PC-3 (cell line): ENCODE results near the gene TRNP1. TPM values are rescaled to one million over a fixed set of nuclear protein-coding genes. Genes with fewer than 3 reads are reported as not detected.

Experiments
- ATAC-seq: fragments of 200-7000 bp; cut with Tn5 transposase; 2 replicates; pipeline ENCODE4 v1.9.1; 2020; ENCODE audit warnings: mild to moderate bottlenecking, moderate library complexity
- BruUV-seq: library from RNA; stranded (reverse); fragments of 400-500 nt; replicated peaks from 2 replicates; lab custom pipeline; 2021; lab: Mats Ljungman, UMichigan
- CTCF ChIA-PET: fragments of 300-600 bp; sonication (Branson Sonifier 250); formaldehyde crosslinking; loops from one replicate; lab custom pipeline; 2022; ENCODE audit warnings: antibody characterized with exemption; lab: Charles Lee
- POLR2A ChIA-PET: fragments of 300-600 bp; sonication (Branson Sonifier 250); formaldehyde crosslinking; loops from one replicate; lab custom pipeline; 2022; ENCODE audit warnings: antibody characterized with exemption; ENCODE audit not compliant: unreplicated experiment; lab: Charles Lee
- DNase-seq: peaks from one replicate; pipeline ENCODE4 v3.0.0-alpha.2; 2015
- H2AFZ ChIP-seq: fragments of 300-600 bp; sonication (generic); 2 replicates; pipeline ENCODE4 v1.6.0; 2016; ENCODE audit warnings: antibody characterized with exemption, low read length
- H3F3A ChIP-seq: fragments of 300-600 bp; sonication (generic); one replicate; pipeline ENCODE4 v1.6.0; 2017; ENCODE audit warnings: antibody characterized with exemption, low read length, control low read depth, mild to moderate bottlenecking; ENCODE audit not compliant: unreplicated experiment
- H3K27ac ChIP-seq: fragments of 300-600 bp; sonication (generic); 2 replicates; pipeline ENCODE4 v1.5.1; 2016; ENCODE audit warnings: mild to moderate bottlenecking, low read length
- H3K27me3 ChIP-seq: fragments of 300-600 bp; sonication (generic); 2 replicates; pipeline ENCODE4 v1.6.1; 2016; ENCODE audit warnings: low read length, mixed read lengths
- H3K36me3 ChIP-seq: fragments of 300-600 bp; sonication (generic); 2 replicates; pipeline ENCODE4 v1.6.1; 2016; ENCODE audit warnings: low read depth, mixed run types, low read length, mixed read lengths
- H3K4me1 ChIP-seq: fragments of 300-600 bp; sonication (generic); 2 replicates; pipeline ENCODE4 v1.5.1; 2016; ENCODE audit warnings: low read length; ENCODE audit not compliant: insufficient read depth
- H3K4me2 ChIP-seq: fragments of 300-600 bp; sonication (generic); 2 replicates; pipeline ENCODE4 v1.6.0; 2016; ENCODE audit warnings: low read length
- H3K4me3 ChIP-seq: fragments of 300-600 bp; sonication (generic); 2 replicates; pipeline ENCODE4 v1.5.1; 2016; ENCODE audit warnings: mild to moderate bottlenecking, low read length, mixed read lengths
- H3K79me2 ChIP-seq: fragments of 300-600 bp; sonication (generic); 2 replicates; pipeline ENCODE4 v1.6.1; 2017; ENCODE audit warnings: low read length, mixed read lengths
- H3K9ac ChIP-seq: fragments of 300-600 bp; sonication (generic); 2 replicates; pipeline ENCODE4 v1.6.0; 2016; ENCODE audit warnings: mild to moderate bottlenecking, low read length
- H3K9me2 ChIP-seq: fragments of 300-600 bp; sonication (generic); replicated peaks from 2 replicates; pipeline ENCODE4 v1.6.1; 2016; ENCODE audit warnings: mixed run types, low read length, mixed read lengths
- H3K9me3 ChIP-seq: fragments of 300-600 bp; sonication (generic); 2 replicates; pipeline ENCODE4 v1.6.1; 2016; ENCODE audit warnings: low read length, mixed read lengths
- H4K20me1 ChIP-seq: fragments of 300-600 bp; sonication (generic); 2 replicates; pipeline ENCODE4 v1.6.1; 2016; ENCODE audit warnings: low read length, mixed read lengths
- CTCF ChIP-seq: fragments of 300-600 bp; sonication (generic); conservative IDR thresholded peaks from 2 replicates; pipeline ENCODE4 v1.5.1; 2017; ENCODE audit warnings: antibody characterized with exemption, low read depth, mild to moderate bottlenecking, low read length
- EZH2 ChIP-seq: fragments of 300-600 bp; sonication (generic); IDR thresholded peaks from one replicate; pipeline ENCODE4 v1.6.1; 2017; ENCODE audit warnings: antibody characterized with exemption, mild to moderate bottlenecking, low read length; ENCODE audit not compliant: unreplicated experiment
- EZH2phosphoT487 ChIP-seq: fragments of 300-600 bp; sonication (generic); IDR thresholded peaks from 2 replicates; pipeline ENCODE4 v1.6.1; 2018; ENCODE audit warnings: mild to moderate bottlenecking, antibody characterized with exemption, low read length, borderline replicate concordance
- intact Hi-C: fragments of 100-400 bp; cut with micrococcal nuclease; formaldehyde crosslinking; loops from 2 replicates; pipeline ENCODE4 v1.9.0; 2023
- total RNA-seq: library from RNA; depleted of rRNA; stranded (reverse); fragments of >200 nt; gene quantifications from 2 replicates; pipeline ENCODE4 v1.2.3, GENCODE V29; 2014; rRNA removed

Gene TRNP1
- total RNA-seq, 1 experiment from 2014 or later = 108 TPM

GRCh38 chr1:27049100-27049499 is 55.6 kb downstream of the TRNP1 start:
- Histone ChIP-seq H3K9me3 (no peaks in the 10 kb centered on the region), H3F3A (no peaks in the 10 kb centered on the region), H2AFZ (no peak overlapping the region), H3K79me2 (no peaks in the 10 kb centered on the region), H3K4me2 (no peak overlapping the region), H3K27me3 (no peaks in the 10 kb centered on the region), H3K4me3 (no peak overlapping the region), H3K36me3 (no peaks in the 10 kb centered on the region), H3K4me1 (peaks cover 4% of the 10 kb centered on the region; the same call in 1 of the 2 replicates), H3K9me2 (no peaks in the 10 kb centered on the region), H3K9ac (no peak overlapping the region), H4K20me1 (no peaks in the 10 kb centered on the region), H3K27ac (no peak overlapping the region)
- ATAC-seq (no peak), DNase-seq (no peak)
- BruUV-seq = no TSS peak
- TF ChIP-seq EZH2 (no peak), CTCF (no peak), EZH2phosphoT487 (no peak)
- intact Hi-C loops = no loop called here
- CTCF ChIA-PET = no interaction called here
- POLR2A ChIA-PET = no interaction called here

- no peak for ATAC-seq
- Histone ChIP-seq H3K9me3 (no peaks in the 10 kb centered on the region), H3K27ac (no peak overlapping the region), H3K9ac (no peak overlapping the region), H3K9me2 (no peaks in the 10 kb centered on the region), H2AFZ (no peak overlapping the region), H3K27me3 (no peaks in the 10 kb centered on the region), H3K4me2 (no peak overlapping the region), H4K20me1 (no peaks in the 10 kb centered on the region), H3F3A (no peaks in the 10 kb centered on the region), H3K79me2 (no peaks in the 10 kb centered on the region), H3K4me3 (no peak overlapping the region), H3K36me3 (no peaks in the 10 kb centered on the region), H3K4me1 (peaks cover 4% of the 10 kb centered on the region; the same call in 1 of the 2 replicates)
- no TSS peak for BruUV-seq
- intact Hi-C loops = no loop called here
- TF ChIP-seq CTCF (no peak), EZH2phosphoT487 (no peak), EZH2 (no peak)
- ChIA-PET POLR2A (interaction anchor here (0.6 kb wide), 1 partner anchor 50 kb away, joined by 4 read pairs; no protein-coding TSS in a partner anchor), CTCF (no interaction called here)
- no peak for DNase-seq
These were observed 56.1 kb downstream of the TRNP1 start for GRCh38 chr1:27049607-27050006.

Other genes with a start within 250 kb of the TRNP1 start
- 6.0 and 8.8 TPM in 2 replicates for gene PIGV, start 205.7 kb upstream of the TRNP1 start, total RNA-seq
- gene ZDHHC18, start 167.0 kb upstream of the TRNP1 start, total RNA-seq = 18.1 and 26.9 TPM in 2 replicates
- gene SFN, start 130.5 kb upstream of the TRNP1 start, total RNA-seq = 411 and 577 TPM in 2 replicates
- gene GPN2, start 103.4 kb upstream of the TRNP1 start, total RNA-seq = 24.6 and 28.2 TPM in 2 replicates
- gene GPATCH3, start 93.2 kb upstream of the TRNP1 start, total RNA-seq = 16.1 and 18.8 TPM in 2 replicates
- gene NR0B2, start 79.7 kb upstream of the TRNP1 start, total RNA-seq = not detected in 2 replicates
- gene NUDC, start 71.9 kb upstream of the TRNP1 start, total RNA-seq = 149 and 198 TPM in 2 replicates
- 21.7 and 22.9 TPM in 2 replicates for gene KDF1, start 33.2 kb upstream of the TRNP1 start, total RNA-seq
- gene TENT5B, start 19.2 kb downstream of the TRNP1 start, total RNA-seq = 20.0 and 21.4 TPM in 2 replicates
- gene SLC9A1, start 161.4 kb downstream of the TRNP1 start, total RNA-seq = 25.2 and 26.4 TPM in 2 replicates
- 23.7 and 28.6 TPM in 2 replicates for gene WDTC1, start 240.9 kb downstream of the TRNP1 start, total RNA-seq